ENCODE measurements around the gene CFAP206.

CFAP206 gene, protein sequence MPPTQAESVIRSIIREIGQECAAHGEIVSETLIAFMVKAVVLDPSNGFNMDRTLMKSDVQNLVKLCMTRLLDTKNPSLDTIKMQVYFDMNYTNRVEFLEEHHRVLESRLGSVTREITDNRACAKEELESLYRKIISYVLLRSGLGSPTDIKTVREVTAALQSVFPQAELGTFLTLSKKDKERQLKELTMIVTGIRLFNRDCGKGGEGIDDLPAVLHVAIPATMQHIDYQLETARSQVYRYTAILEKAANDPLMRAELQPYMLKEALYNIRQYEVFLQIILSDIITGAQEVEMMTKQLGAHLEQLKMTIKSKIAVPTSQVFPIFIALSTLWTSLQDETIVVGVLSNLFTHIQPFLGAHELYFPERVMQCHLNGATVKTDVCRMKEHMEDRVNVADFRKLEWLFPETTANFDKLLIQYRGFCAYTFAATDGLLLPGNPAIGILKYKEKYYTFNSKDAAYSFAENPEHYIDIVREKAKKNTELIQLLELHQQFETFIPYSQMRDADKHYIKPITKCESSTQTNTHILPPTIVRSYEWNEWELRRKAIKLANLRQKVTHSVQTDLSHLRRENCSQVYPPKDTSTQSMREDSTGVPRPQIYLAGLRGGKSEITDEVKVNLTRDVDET

DNA sequence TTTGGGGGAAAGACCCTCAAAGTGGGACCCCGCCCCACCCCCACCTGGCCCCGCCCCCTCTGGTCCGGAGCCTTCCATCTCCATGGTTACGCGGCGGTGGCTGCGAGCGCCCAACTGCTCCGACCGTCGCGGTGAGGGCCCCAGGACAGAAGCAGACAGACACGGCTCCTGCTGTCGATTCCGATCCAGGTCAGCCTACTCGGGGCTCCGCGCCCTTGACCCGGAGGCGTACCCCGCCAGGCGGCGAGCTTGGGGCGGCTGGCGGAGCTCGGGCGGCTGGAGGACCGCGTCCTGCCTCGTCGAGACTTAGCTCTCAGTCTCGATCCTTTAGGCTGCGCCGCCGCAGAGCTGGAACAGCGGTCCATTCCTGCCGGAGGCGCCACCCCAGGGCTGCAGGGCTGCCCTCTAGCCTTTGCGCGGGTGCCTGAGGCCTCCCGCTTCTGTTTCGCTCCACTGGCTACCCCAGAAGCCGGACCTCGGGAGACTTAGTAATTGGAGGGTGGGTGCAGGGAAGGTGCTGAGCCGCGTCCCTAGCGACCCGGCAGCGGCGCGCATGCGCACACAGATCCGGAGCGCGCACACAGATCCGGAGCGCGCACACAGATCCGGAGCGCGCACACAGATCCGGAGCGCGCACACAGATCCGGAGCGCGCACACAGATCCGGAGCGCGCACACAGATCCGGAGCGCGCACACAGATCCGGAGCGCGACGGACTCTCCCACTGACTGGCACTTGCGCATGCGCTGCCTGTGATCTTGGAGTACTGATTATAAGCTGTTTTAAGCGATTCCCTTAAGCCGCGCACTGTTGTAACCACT lies at the start of gene CFAP206:
CFAP206 (plus strand) TSS at position 72 of the 820 bp plus-strand sequence. CDS start 1,868 bp downstream, outside the sequence.
- peak; percentile 80 for DNase-seq (ENCODE audit: low spot score)

GRCh38 chr6:87364602-87365252 lies 43.0 kb upstream of the CFAP206 start:
- no peak for DNase-seq (ENCODE audit: low spot score)

- DNase-seq (ENCODE audit: low spot score) = no peak
Measured at GRCh38 chr6:87366072-87366827, 41.5 kb upstream of the CFAP206 start.

- DNase-seq (ENCODE audit: low spot score) = no peak
Measured at GRCh38 chr6:87366899-87367298, 40.9 kb upstream of the CFAP206 start.

GRCh38 chr6:87373377-87373776 lies 34.4 kb upstream of the CFAP206 start:
- no peak for DNase-seq (ENCODE audit: low spot score)

- DNase-seq (ENCODE audit: low spot score) = no peak
Measured at GRCh38 chr6:87375315-87375714, 32.5 kb upstream of the CFAP206 start.

GRCh38 chr6:87376643-87377042 lies 31.1 kb upstream of the CFAP206 start:
- DNase-seq (ENCODE audit: low spot score) = no peak

DNA sequence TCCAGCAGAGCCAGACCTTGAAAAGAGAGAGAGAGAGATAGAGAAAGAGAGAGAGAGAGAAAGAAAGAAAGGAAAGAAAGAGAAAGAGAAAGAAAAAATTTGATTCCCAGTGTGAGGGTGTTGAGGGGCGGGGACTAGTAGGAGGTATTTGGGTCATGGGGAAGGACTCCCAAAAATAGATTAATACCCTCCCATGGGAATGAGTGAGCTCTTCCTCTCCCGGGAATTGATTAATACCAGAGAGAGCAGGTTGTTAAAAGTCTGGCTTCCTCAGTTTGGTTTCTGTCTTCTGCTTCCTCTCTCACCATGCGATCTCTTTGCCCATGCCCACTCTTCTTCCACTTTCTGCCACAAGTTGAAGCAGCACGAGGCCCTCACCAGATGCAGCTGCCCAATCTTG lies 28.8 kb upstream of the CFAP206 start:
- no peak for DNase-seq (ENCODE audit: low spot score)

- DNase-seq (ENCODE audit: low spot score) = no peak
Measured at GRCh38 chr6:87382861-87383260, 24.9 kb upstream of the CFAP206 start.

GRCh38 chr6:87384038-87384437 lies 23.7 kb upstream of the CFAP206 start:
- DNase-seq (ENCODE audit: low spot score) = no peak

- DNase-seq (ENCODE audit: low spot score) = no peak
Measured at GRCh38 chr6:87384449-87384848, 23.3 kb upstream of the CFAP206 start.

GRCh38 chr6:87391334-87391733 lies 16.4 kb upstream of the CFAP206 start:
- DNase-seq (ENCODE audit: low spot score) = no peak

DNA sequence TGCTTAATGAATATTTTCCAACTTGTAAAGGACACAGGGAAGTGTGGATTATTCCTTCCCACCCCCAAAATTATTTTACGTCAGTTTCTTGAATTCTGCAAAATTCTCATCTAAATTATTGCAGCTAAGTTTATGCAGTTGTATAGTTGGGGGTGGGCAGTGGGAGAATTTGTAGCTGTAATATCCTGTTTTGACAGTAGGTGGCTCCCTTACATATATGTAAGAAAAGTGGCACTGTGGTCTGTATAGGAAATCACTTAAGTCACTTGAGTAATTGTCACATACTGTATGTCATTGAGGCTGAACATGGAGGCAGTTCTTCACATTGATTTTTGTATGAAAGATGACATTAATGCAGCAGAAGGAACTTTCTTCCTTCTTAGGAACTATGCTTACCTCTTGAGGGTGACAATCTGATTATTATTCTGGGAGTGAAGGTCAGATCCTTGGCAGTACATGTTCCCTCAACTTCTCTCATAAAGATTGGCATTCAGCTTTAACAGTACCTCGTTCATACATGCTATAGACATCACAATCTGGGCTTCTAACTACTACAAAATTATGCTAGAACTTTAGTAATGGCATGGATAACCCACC lies 14.6 kb upstream of the CFAP206 start:
- peak; percentile 73 for DNase-seq (ENCODE audit: low spot score)

DNA sequence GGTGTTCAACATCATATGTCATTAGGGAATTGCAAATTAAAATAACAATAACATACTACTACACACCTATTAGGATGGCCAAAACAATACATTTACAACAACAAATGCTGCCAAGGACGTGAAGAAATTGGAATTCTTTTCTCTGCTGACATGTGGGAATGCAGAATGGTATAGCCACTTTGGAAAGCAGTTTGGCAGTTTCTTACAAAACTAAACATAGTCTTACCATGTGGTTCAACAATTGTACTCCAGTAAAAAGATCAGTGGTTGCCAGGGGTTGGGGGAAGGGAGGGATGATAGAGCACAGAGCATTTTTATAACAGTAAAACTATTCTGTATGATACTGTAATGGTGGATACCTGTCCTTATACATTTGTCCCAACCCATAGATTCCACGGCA lies 12.3 kb upstream of the CFAP206 start:
- no peak for DNase-seq (ENCODE audit: low spot score)

GRCh38 chr6:87396595-87397392 lies 11.0 kb upstream of the CFAP206 start:
- DNase-seq (ENCODE audit: low spot score) = no peak

DNA sequence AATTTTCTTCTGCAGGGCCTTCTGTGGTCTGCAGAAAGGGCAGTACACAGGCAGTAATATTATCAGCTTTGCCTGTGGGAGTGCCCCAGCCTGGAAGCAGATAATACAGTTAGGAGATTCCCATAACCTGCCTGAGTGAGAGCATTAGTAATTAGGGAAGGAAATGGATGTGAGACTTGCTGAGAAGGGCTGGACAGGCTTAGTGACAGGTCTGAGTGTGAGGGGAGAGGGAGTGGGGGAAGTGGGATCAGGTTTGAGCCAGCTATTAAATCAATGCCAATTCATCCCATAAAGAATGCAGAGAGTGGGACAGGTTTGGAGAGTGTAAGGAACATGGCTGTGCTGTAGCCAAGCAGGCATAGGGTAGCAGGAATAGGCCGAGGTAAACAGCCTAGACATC lies 10.1 kb upstream of the CFAP206 start:
- no peak for DNase-seq (ENCODE audit: low spot score)

DNA sequence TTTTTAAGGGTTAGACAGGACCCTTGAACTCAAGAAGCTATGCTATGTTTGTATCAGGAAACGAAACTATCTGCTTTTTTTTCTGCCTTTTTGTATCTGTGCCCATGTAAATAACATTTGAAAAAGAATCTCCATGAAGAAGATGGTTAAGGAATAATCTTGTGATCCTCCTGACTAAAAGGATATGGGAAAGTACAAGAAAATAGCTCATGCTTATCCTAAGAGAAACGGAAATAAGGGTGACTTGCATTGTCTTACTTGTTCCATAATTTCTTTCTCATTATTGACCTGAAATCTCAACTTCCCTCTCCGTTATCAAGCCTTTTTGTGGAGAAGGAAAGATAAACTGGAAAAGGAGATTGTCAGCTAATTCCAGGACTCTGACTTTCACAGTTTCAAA lies 5.9 kb upstream of the CFAP206 start:
- no peak for DNase-seq (ENCODE audit: low spot score)

- peak; percentile 3 for DNase-seq (ENCODE audit: low spot score)
Measured at GRCh38 chr6:87407561-87407900, 241 bp upstream of the CFAP206 start.

DNA sequence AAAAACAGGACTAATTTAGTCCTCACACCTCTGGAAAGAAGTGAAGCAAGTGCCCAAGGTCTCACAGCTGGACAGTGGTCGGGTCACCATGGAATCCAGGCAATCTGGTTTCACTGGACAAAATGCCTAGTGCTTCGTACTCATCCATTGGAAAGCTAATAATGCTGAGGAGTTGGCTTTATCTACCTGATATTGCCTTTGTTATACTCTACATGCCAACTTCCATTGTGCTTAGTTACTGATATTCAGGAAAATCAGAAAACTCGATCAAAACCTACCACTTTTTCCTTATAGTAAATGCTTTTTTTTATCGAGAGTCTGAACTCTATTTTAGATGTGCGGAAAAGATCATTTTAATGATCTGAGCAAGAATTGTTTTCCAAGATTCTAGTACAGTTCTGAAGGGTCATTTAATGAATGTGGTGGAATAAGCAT lies 966 bp downstream of the CFAP206 start:
- no peak for DNase-seq (ENCODE audit: low spot score)

- no peak for DNase-seq (ENCODE audit: low spot score)
Measured at GRCh38 chr6:87419266-87419665, 11.5 kb downstream of the CFAP206 start.
